ENCODE results near the gene NAA15.
"Not testable (repeated sequence)": the region's sequence is repeated elsewhere in the genome, so short reads cannot be mapped to it uniquely, and the experiment has no call there.

NAA15 gene

GRCh38 chr4:139361301-139361700 is 60.0 kb downstream of the NAA15 start:
- no peak for DNase-seq (ENCODE audit: low spot score)

GRCh38 chr4:139367421-139368090 is 66.3 kb downstream of the NAA15 start:
- no peak for DNase-seq (ENCODE audit: low spot score)

- DNase-seq (ENCODE audit: low spot score) = no peak
Observed at GRCh38 chr4:139368998-139369397, 67.7 kb downstream of the NAA15 start.

GRCh38 chr4:139374251-139374650 is 72.9 kb downstream of the NAA15 start:
- DNase-seq (ENCODE audit: low spot score) = no peak

GRCh38 chr4:139386421-139386820 is 85.1 kb downstream of the NAA15 start:
- no peak for DNase-seq (ENCODE audit: low spot score)

GRCh38 chr4:139389102-139389501 is 87.8 kb downstream of the NAA15 start:
- DNase-seq (ENCODE audit: low spot score) = no peak

- no peak for DNase-seq (ENCODE audit: low spot score)
Observed at GRCh38 chr4:139389991-139390390, 88.7 kb downstream of the NAA15 start.

- no peak for DNase-seq (ENCODE audit: low spot score)
Observed at GRCh38 chr4:139391731-139392130, 90.4 kb downstream of the NAA15 start.

GRCh38 chr4:139392797-139393196 is 91.5 kb downstream of the NAA15 start:
- DNase-seq (ENCODE audit: low spot score) = no peak

GRCh38 chr4:139401368-139401767 is 100.1 kb downstream of the NAA15 start:
- no peak for DNase-seq (ENCODE audit: low spot score)

GRCh38 chr4:139402436-139402835 is 101.1 kb downstream of the NAA15 start:
- DNase-seq (ENCODE audit: low spot score) = no peak

GRCh38 chr4:139403462-139403861 is 102.2 kb downstream of the NAA15 start:
- DNase-seq (ENCODE audit: low spot score) = no peak

GRCh38 chr4:139410312-139410711 is 109.0 kb downstream of the NAA15 start:
- DNase-seq (ENCODE audit: low spot score) = no peak

GRCh38 chr4:139414671-139415210 is 113.4 kb downstream of the NAA15 start:
- DNase-seq (ENCODE audit: low spot score) = not testable (repeated sequence)

- peak; percentile 32 for DNase-seq (ENCODE audit: low spot score)
Observed at GRCh38 chr4:139416073-139416673, 114.9 kb downstream of the NAA15 start.

- DNase-seq (ENCODE audit: low spot score) = peak; percentile 48
Observed at GRCh38 chr4:139419388-139419914, 118.1 kb downstream of the NAA15 start.

GRCh38 chr4:139420652-139421051 is 119.3 kb downstream of the NAA15 start:
- DNase-seq (ENCODE audit: low spot score) = no peak

GRCh38 chr4:139436122-139436521 is 134.8 kb downstream of the NAA15 start:
- DNase-seq (ENCODE audit: low spot score) = no peak

GRCh38 chr4:139438141-139438540 is 136.8 kb downstream of the NAA15 start:
- no peak for DNase-seq (ENCODE audit: low spot score)

- no peak for DNase-seq (ENCODE audit: low spot score)
Observed at GRCh38 chr4:139441029-139441428, 139.7 kb downstream of the NAA15 start.

GRCh38 chr4:139443661-139444060 is 142.4 kb downstream of the NAA15 start:
- DNase-seq (ENCODE audit: low spot score) = no peak

GRCh38 chr4:139444881-139445280 is 143.6 kb downstream of the NAA15 start:
- not testable (repeated sequence) for DNase-seq (ENCODE audit: low spot score)

- DNase-seq (ENCODE audit: low spot score) = not testable (repeated sequence)
Observed at GRCh38 chr4:139447078-139447477, 145.8 kb downstream of the NAA15 start.

Data from putamen (tissue), 1 donor.